WTC11 (cell line): ENCODE measurements around the gene SERPINB5.

Experiments
- ATF1 ChIP-seq: sonication (generic); formaldehyde crosslinking; IDR thresholded peaks from 2 replicates; pipeline ENCODE4 v1.8.1; 2023; ENCODE audit warnings: mild to moderate bottlenecking, moderate library complexity, missing genetic modification reagents
- CREB1 ChIP-seq: sonication (generic); formaldehyde crosslinking; IDR thresholded peaks from 2 replicates; pipeline ENCODE4 v1.8.0; 2023; ENCODE audit warnings: mild to moderate bottlenecking, missing genetic modification reagents
- CTCF ChIP-seq: fragments of 200-600 bp; IDR thresholded peaks from 2 replicates; pipeline ENCODE4 v1.8.0; 2022; ENCODE audit warnings: antibody characterized with exemption
- FOXJ3 ChIP-seq: sonication (generic); formaldehyde crosslinking; IDR thresholded peaks from 2 replicates; pipeline ENCODE4 v1.9.0; 2021; ENCODE audit warnings: missing genetic modification reagents, mild to moderate bottlenecking, borderline replicate concordance
- FOXK1 ChIP-seq: sonication (generic); formaldehyde crosslinking; IDR thresholded peaks from 2 replicates; pipeline ENCODE4 v1.8.0; 2022; ENCODE audit warnings: mild to moderate bottlenecking, moderate library complexity, missing genetic modification reagents
- FOXP1 ChIP-seq: sonication (generic); formaldehyde crosslinking; IDR thresholded peaks from 2 replicates; pipeline ENCODE4 v1.8.0; 2022; ENCODE audit warnings: missing genetic modification reagents, mild to moderate bottlenecking, moderate library complexity, borderline replicate concordance
- MAX ChIP-seq: sonication (generic); formaldehyde crosslinking; IDR thresholded peaks from 2 replicates; pipeline ENCODE4 v1.8.0; 2022; ENCODE audit warnings: mild to moderate bottlenecking, missing genetic modification reagents
- MLX ChIP-seq: sonication (generic); formaldehyde crosslinking; IDR thresholded peaks from 2 replicates; pipeline ENCODE4 v1.8.1; 2023; ENCODE audit warnings: mild to moderate bottlenecking, missing genetic modification reagents, moderate library complexity
- PREB ChIP-seq: sonication (generic); formaldehyde crosslinking; IDR thresholded peaks from 2 replicates; pipeline ENCODE4 v1.8.1; 2022; ENCODE audit warnings: mild to moderate bottlenecking, missing genetic modification reagents, moderate library complexity, borderline replicate concordance
- STAT6 ChIP-seq: sonication (generic); formaldehyde crosslinking; conservative IDR thresholded peaks from 2 replicates; pipeline ENCODE4 v1.8.1; 2023; ENCODE audit warnings: mild to moderate bottlenecking, low read depth, missing genetic modification reagents, moderate library complexity
- TP53 ChIP-seq: sonication (generic); formaldehyde crosslinking; IDR thresholded peaks from 2 replicates; pipeline ENCODE4 v1.8.1; 2023; ENCODE audit warnings: mild to moderate bottlenecking, missing genetic modification reagents
- USF1 ChIP-seq: sonication (generic); formaldehyde crosslinking; IDR thresholded peaks from 2 replicates; pipeline ENCODE4 v1.8.0; 2022; ENCODE audit warnings: mild to moderate bottlenecking, missing genetic modification reagents
- ZNF317 ChIP-seq: sonication (generic); formaldehyde crosslinking; IDR thresholded peaks from 2 replicates; pipeline ENCODE4 v1.8.1; 2023; ENCODE audit warnings: low read depth, mild to moderate bottlenecking, moderate library complexity, missing genetic modification reagents, borderline replicate concordance

- no peak for TF ChIP-seq CTCF
- no peak for TF ChIP-seq STAT6 (CRISPR knock-in tag)
- no peak for TF ChIP-seq PREB (CRISPR knock-in tag)
- TF ChIP-seq MAX: no peak
- TF ChIP-seq ZNF317: no peak
- TF ChIP-seq TP53 (CRISPR knock-in tag): no peak
- no peak for TF ChIP-seq CREB1 (CRISPR knock-in tag)
- TF ChIP-seq FOXJ3 (CRISPR knock-in tag): no peak
- TF ChIP-seq USF1 (CRISPR knock-in tag): no peak
- TF ChIP-seq FOXP1: no peak
- no peak for TF ChIP-seq FOXK1
- no peak for TF ChIP-seq MLX (CRISPR knock-in tag)
- TF ChIP-seq ATF1 (CRISPR knock-in tag): no peak
Observed at GRCh38 chr18:63477968-63478367, 1.2 kb downstream of the SERPINB5 start.
